Right lung (tissue), 5 donors: ENCODE data around the gene PRTFDC1. TPM values are rescaled to one million over a fixed set of nuclear protein-coding genes. Genes with fewer than 3 reads are reported as not detected.
"Not testable (repeated sequence)": the region's sequence is repeated elsewhere in the genome, so short reads cannot be mapped to it uniquely, and the experiment has no call there.

Experiments used
- DNase-seq, 2 donors: peaks; one replicate each; pipeline ENCODE4 v3.0.0-alpha.2; 2013
- polyA plus RNA-seq, 5 donors: library from polyadenylated mRNA; unstranded; fragments of 120-200 nt; gene quantifications; one replicate each; pipeline versions ENCODE4 v1.2.1 to v1.2.3, GENCODE V29; 2013; ENCODE audit warnings: inconsistent platforms in 1 of 5, low replicate concordance in 1 of 5; ENCODE audit not compliant: insufficient read length in 5 of 5, insufficient read depth in 1 of 5

Gene PRTFDC1
- polyA plus RNA-seq, 5 donors: 43.9 to 74.2 (median 62.4) TPM

- no peak for DNase-seq
These were observed 105.0 kb downstream of the PRTFDC1 start for GRCh38 chr10:24847112-24848070.

- DNase-seq: no peak
These were observed 107.7 kb downstream of the PRTFDC1 start for GRCh38 chr10:24844742-24845141.

GRCh38 chr10:24843256-24843655, 109.2 kb downstream of the PRTFDC1 start:
- no peak for DNase-seq

GRCh38 chr10:24842856-24843255, 109.5 kb downstream of the PRTFDC1 start:
- DNase-seq: no peak

GRCh38 chr10:24841530-24841929, 110.9 kb downstream of the PRTFDC1 start:
- DNase-seq: no peak

- no peak for DNase-seq
These were observed 111.6 kb downstream of the PRTFDC1 start for GRCh38 chr10:24840784-24841183.

DNA sequence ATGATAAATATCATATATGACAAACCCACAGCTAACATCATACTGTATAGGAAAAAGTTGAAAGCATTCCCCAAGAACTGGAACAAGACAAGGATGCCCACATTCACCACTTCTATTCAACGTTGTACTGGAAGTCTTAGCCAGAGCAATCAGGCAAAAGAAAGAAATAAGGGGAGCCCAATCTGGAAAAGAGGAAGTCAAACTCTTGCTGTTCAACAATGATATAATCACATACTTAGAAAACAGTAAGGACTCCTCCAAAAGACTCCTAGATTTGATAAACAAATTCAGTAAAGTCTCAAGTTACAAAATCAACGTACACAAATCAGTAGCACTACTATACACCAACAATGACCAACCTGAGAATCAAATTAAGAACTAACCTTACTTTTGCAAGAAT, 114.6 kb downstream of the PRTFDC1 start:
- DNase-seq: not testable (repeated sequence)

DNA sequence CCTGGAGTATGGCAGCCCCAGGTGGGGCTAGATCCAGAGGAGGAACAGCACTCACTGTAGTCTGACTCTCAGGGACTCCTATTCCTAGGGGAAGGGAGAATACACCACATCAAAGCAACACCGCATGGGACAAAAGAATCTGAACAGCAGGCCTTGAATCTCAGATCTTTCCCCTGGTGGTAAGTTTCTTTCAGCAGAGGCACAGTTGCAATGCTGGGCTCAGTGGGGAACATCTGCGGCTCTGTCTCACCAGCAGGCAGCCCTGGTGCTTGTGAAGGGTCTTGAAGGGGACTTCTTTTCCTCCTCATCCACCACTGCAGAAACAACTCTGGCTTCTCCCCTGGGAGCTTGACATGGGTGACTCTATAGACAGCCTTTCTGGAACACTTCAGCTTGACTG, 117.5 kb downstream of the PRTFDC1 start:
- DNase-seq: no peak

DNA sequence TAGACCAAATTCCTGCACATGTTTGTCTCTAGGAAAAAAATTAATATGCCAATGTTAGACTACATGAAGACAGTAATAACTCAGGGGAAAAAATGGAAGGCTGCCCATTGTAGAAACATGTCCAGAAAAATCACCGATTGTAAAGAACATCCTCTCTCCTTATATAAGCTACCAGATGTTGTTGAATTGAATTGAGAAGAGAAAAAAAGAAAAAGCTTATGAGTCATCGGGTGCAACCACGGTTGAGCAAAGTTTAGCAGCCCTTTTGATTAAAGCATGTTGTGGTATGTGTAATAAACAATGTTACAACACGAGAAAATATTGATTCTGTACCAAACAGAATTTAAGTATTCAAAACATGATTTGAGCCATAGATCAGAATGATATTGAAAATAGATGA, 126.4 kb downstream of the PRTFDC1 start:
- DNase-seq: no peak

DNA sequence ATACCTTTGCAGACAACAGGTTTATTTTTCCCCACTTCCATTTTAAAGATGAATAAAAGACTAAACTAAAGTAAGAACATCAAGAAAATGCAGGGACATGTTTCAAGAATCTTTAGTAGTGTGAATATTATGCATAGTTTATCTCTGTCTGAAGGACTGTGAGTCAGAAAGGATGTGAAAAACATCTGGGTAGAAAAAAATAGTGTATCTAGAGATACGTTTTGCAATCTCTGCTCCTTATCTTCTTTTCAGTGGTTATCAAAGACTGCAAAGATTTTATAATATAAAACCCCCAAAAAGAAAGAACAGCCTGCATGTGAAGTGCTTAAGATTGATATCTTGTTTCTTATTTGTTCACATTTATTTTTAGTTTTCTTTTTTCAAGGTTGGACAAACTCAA, 126.9 kb downstream of the PRTFDC1 start:
- DNase-seq: no peak

DNA sequence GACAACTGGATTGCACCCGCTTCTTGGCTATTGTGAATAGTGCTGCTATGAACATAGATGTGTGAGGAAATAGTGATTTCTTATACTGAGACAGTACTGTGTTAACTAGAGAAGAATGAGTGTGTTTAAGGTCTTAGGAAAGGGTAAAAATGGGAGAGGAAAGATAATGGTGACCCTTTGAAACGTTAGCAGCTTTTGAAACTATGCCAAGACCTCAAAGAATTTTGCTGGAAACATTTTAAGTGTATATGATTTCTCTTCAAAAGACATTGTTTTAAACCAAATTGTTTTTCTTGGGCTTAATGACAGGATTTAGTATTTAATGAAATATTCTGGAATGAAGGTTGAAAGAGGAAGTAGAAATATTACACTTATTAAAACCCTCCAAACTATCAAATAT, 127.9 kb downstream of the PRTFDC1 start:
- no peak for DNase-seq

DNA sequence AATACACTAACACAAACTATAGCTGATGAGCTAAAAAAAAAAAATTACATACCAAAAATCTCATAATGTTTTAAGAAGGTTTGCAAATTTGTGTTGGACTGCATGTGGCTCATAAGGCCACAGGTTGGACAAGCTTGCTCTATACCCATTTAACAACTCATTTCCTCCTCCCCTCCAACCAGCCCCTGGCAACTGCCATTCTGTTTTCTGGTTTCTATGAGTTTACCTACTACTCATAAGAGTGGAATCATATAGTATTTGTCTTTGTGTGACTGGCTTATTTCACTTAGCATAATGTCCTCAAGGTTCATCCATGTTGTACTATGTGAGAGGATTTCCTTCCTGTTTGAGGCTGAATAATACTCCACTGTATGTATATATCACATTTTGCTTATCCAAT, 128.3 kb downstream of the PRTFDC1 start:
- no peak for DNase-seq

DNA sequence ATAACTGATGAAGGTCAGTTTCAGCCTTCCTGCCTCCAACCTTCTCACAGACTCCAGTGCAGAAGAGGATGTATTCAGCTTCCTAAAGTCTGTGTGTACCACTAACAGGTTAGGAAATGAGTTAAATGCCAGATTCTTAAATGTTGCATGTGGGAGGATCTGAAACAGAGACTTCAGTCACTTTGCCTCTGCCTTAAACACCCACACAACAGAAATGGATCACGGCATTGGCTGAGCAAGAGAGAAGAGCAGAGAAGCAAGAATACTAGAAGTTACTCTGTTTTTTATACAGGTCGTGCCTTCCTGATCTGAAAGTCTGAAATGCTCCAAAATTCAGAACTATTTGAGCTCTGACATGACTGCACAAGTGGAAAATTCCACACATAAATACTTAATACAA, 129.8 kb downstream of the PRTFDC1 start:
- DNase-seq: no peak

GRCh38 chr10:24821986-24822385, 130.4 kb downstream of the PRTFDC1 start:
- DNase-seq: no peak

- no peak for DNase-seq
These were observed 135.5 kb downstream of the PRTFDC1 start for GRCh38 chr10:24816868-24817396.

GRCh38 chr10:24814568-24815313, 137.7 kb downstream of the PRTFDC1 start:
- no peak for DNase-seq

DNA sequence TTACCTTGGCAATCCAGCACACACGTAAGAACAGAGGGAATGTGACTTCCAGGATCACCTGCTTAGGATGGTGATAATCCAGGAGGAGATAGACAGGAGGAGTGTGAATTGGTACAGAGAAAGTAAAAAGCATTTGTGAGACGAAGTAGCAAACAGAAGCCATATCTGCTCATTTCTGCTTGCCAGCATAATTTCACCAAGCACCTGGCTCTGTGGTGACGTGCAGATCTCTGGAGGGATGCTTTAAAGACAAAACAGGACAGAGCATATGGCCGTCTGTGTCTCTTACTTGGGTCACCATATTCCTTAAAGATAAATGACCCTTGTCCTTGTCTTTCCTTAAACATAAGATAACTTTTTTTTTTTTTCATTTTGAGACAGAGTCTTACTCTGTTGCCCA, 138.6 kb downstream of the PRTFDC1 start:
- no peak for DNase-seq

DNA sequence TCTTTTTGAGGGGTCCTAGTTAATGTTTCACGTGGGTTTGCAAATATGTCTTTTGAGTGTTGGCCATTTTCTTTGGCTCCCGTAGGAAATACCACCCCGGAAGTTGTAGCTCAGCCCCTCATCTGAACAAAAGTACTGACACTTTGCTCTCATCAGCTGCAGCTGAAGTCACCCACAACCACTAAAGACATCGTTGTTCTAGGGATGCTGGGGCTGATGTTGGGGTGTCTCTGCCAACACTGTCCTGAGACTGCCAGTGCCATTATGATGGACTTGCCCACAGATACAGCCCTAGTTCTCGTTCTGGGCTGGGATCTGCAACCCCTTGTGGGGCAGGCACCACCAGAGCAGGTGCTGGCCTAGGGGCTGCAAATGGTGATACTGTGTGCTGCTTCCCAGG, 146.1 kb downstream of the PRTFDC1 start:
- DNase-seq: no peak

GRCh38 chr10:24804956-24805355, 147.4 kb downstream of the PRTFDC1 start:
- no peak for DNase-seq

- DNase-seq: no peak
These were observed 148.0 kb downstream of the PRTFDC1 start for GRCh38 chr10:24804392-24804791.

DNA sequence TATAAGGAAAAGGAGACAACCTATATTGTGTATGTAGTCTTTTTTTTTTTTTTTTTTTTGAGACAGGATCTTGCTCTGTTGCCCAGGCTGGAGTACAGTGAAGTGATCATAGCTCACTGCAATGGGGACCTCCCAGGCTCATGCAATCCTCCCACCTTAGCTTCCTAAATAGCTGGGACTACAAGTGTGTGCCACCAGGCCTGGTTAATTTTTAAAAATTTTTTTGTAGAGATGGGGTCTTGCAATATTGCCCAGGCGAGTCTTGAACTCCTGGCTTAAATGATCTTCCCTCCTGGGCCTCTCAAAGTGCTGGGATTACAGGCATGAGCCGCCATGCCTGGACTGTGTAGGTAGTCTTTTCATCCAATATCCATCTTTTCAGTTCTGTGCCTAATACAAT, 150.0 kb downstream of the PRTFDC1 start:
- no peak for DNase-seq

- no peak for DNase-seq
These were observed 151.5 kb downstream of the PRTFDC1 start for GRCh38 chr10:24800861-24801260.
